Activated CD4-positive, alpha-beta T cell treated with anti-CD3 and anti-CD28 coated beads, Interleukin-2, Interleukin-6, amounts not matched to agents 100 ng/mL and 50 ng/mL, durations not matched to agents 16 hours and 8 hours (primary cell): ENCODE results near the gene FAM222B.
"Not testable (repeated sequence)": the region's sequence is repeated elsewhere in the genome, so short reads cannot be mapped to it uniquely, and the experiment has no call there.

Experiments used
- DNase-seq: peaks from one replicate; pipeline ENCODE4 v3.0.0-alpha.2; 2020

Gene FAM222B

DNA sequence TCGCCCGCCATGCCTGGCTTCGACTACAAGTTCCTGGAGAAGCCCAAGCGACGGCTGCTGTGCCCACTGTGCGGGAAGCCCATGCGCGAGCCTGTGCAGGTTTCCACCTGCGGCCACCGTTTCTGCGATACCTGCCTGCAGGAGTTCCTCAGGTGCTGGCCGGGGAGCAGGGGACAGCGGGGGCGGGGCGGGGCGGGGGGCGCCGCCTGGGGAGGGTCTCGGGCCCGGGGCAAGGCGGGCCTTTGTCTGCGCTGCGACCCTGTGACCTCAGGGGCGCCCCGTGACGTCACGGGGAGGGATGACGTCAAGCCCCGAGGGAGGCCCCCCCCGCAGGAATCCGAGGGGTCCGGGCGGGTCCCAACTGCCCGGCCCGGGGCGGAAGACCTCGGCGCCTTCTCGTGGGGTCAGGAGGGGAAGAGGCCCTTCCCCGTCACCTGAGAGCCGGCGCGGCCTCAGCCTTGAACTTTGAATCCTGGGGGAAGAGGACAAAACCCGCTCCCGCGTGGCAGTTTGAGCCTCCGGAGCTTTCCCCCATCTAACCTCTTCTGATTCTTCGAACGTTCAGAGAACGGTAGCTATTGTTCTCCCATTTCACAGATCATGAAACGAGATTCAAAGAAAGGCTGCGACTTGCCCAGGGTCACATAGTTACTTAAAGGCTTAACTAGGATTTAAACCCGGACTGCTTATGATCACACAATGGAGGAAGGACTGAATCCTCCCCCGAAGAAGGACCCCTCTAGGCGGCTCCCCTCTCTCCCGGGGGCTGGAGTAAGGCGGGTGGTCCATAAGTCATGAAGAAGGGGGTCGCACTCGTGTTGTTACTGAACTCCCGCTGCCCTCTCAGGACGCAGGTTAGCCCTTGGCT lies 98.3 kb downstream of the FAM222B start:
- peak; percentile 78 for DNase-seq

DNA sequence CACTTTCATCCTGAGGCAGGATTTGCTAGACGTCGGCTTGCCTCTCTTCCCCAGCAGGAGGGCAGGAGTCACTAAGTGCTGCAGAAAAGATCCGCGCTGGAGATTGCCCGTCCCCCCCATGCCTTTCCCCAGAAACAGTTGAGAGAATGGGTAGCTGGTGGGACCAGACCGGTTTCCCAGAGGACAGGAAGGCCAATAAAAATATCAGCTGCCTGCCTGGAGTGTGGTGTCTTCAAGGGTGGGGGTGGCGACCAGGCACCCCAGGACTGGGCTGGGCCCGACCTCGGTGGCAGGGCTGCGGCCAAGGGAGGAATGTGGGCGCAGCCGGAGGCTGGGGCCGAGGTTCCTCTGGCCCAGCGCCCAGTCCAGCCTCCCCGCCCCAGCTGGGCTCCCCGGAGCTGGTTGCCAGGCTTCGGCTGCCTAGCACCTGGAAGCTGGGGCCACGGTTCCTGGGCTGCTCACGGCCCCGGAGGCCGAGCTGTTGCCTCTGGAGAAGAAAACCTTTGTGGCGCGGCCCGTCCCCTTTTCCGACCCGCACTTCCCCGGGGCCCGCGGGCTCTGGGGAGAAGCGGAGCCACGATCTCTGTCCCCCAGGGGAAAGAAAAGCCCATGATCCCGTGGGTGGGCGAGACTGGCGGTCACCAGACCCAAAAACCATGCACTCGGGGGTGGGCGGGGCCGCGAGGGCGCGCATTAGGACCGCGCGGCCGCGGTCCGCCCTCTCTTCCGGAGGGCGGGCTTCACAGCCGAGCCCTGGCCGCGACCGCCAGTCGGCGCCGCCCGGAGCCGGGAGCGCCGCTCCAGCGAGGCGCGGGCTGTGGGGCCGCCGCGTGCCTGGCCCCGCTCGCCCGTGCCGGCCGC lies 99.1 kb downstream of the FAM222B start, which contains the start of gene TRAF4:
TSS of gene TRAF4 (plus strand) at position 769 of the 861 bp plus-strand sequence. CDS start 102 bp downstream, outside the sequence.
- peak; percentile 84 for DNase-seq

DNA sequence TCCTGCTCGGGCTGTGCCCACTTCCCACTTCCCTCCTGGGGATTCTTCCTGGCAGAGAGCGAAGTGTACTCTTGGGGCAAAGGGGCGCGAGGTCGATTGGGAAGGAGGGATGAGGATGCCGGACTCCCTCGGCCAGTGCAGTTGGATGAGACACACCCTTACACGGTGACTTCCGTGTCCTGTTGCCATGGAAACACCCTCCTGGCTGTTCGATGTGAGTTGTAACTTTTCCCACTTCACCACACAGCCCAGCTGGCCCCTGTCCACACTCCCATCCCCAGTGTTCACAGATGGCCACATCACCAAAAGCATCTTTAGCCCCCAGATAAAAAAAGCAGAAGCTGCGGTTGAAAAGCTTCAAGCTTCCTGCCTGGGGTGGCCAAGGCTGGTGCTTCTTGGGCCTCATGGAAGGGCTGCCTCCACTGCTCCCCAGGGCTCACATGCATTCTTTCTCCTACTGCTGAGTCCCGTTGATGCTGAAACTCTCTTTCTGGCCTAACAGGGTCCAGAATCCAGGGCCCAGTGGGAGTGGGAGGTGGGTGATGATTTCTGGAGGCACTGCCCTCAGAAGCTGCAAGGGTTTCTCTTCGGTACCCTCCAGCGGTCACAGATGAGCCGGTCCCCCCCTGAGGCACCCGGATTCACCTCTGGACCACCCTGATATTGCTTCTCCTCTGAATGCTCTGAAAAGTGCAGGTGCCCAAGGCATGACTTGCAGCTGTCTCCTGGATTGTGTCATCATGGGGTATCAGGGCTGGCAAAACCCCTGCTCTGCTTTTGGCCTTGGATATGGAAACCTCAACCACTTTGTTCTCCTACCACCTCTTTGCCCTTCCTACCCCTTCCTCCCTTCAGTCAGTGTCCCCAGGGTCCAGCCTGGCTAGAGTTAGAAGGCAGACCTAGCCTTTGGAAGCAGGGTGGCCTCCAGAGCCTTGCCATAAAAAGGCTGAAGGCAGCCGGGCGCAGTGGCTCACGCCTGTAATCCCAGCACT lies 100.9 kb downstream of the FAM222B start:
- DNase-seq: no peak

DNA sequence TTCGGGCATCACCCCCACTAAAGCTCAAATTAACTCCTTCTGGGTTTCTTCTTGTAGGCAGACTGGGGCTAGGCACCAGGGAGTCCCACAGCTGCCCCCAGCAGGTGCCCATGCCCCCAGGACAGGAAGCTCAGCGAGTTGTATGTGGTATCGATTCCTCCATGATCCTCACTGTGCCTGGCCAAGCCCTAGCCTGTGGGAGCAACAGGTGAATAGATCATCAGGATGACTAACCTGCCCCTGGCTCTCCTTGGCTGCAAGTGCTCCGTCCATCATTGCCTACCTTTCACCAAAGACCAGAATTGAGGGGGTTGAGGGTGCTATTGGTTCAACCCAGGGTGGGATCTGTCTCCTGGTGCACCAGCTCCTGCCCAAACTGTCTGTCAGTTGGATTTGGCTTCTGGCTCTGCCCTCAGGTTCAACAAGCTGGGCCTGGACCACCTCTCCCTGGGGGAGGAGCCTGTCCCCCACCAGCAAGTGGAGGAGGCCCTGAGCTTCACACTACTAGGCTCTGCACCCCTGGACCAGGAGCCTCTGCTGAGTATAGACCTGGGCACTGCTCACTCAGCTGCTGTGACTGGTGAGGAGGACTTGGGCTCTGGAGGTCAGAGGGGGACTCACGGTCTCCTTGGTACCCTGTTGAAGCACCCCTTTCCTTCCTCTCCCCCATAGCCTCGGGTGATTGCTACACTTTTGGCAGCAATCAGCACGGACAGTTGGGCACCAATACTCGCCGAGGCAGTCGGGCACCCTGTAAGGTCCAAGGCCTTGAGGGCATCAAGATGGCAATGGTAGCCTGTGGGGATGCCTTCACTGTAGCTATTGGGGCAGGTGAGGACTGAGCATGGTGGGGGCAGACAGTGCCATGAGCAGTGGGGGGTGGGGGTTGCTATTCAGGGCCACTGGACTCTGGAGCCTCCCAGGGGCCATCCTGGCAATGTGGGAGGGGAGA lies 101.9 kb downstream of the FAM222B start:
- DNase-seq: no peak

DNA sequence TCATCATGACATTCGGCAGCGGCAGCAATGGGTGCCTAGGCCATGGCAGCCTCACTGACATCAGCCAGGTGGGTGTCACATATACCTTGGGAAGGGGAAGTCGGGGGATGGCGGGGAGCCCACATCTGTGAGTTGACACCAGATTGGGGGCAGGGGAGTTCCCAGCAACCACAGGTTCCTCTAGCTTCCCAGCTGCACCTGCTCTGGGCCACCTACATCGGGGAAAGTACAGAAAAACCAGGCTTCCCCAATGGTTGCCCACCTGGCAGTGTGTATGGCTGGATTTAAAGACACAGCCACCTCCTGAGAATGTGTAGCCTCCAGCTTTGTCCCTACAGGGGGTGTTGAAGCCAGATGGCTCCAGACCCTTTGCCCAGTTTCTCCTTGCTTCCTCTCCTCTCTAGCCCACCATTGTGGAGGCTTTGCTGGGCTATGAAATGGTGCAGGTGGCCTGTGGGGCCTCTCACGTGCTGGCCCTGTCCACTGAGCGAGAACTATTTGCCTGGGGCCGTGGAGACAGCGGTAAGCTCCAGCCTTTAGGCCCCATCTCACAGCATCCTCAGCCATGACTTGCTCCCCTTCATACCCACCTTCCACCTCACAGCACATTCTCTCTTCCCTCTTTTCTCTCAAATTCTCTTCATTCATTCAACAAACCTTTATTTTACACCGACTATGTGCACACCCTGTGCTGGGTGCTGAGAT lies 103.8 kb downstream of the FAM222B start:
- no peak for DNase-seq

DNA sequence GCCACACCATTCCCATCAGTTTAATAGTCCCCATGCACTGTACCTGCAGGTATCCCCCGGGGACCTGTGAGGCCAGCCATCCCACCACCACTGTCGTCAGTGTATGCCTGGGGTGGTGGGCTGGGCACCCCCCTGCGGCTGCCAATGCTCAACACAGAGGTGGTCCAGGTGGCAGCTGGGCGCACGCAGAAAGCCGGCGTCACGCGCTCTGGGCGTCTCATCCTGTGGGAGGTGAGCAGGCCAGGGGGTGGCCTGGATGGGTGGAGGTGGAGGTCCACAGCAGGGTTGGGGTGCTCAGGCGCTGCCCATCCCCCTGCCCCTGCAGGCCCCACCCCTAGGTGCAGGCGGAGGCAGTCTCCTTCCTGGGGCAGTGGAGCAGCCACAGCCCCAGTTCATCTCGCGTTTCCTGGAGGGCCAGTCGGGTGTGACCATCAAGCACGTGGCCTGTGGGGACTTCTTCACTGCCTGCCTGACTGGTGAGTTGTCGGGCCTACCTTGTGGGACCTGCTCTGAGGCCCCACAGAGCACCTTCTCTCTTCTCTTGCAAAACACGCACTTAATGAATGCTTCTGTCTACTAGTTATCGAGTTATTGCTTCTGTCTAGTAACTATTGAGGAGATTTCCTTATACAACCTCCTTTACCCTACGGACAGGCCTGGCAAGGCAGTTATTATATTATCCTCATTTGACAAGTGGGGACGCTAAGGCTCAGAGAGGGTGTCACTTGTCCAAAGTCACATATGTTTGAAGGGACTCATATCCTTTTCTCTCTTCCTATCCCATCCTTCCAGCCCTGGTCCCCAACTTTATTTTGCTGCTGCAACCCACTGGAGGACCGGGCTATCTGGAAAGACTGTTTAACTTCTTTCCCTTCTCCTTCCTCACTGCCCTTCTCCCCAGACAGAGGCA lies 104.6 kb downstream of the FAM222B start:
- DNase-seq: no peak

DNA sequence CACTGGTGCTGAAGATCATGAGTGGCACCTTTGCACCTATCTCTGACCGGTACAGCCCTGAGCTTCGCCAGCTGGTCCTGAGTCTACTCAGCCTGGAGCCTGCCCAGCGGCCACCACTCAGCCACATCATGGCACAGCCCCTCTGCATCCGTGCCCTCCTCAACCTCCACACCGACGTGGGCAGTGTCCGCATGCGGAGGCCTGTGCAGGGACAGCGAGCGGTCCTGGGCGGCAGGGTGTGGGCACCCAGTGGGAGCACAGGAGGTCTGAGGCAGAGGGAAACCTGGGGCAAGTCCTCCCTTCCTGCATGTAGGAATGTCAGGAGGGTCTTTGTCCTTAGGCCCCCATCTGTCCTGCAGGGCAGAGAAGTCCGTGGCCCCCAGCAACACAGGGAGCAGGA lies 105.3 kb downstream of the FAM222B start:
- no peak for DNase-seq

DNA sequence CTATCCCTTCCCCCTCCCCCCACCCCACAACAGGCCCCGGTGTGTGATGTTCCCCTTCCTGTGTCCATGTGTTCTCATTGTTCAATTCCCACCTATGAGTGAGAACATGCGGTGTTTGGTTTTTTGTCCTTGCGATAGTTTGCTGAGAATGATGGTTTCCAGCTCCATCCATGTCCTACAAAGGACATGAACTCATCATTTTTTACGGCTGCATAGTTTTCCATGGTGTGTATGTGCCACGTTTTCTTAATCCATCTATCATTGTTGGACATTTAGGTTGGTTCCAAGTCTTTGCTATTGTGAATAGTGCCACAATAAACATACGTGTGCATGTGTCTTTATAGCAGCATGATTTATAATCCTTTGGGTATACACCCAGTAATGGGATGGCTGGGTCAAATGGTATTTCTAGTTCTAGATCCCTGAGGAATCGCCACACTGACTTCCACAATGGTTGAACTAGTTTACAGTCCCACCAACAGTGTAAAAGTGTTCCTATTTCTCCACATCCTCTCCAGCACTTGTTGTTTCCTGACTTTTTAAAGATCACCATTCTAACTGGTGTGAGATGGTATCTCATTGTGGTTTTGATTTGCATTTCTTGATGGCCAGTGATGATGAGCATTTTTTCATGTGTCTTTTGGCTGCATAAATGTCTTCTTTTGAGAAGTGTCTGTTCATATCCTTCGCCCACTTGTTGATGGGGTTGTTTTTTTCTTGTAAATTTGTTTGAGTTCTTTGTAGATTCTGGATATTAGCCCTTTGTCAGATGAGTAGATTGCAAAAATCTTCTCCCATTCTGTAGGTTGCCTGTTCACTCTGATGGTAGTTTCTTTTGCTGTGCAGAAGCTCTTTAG lies 106.4 kb downstream of the FAM222B start:
- not testable (repeated sequence) for DNase-seq

DNA sequence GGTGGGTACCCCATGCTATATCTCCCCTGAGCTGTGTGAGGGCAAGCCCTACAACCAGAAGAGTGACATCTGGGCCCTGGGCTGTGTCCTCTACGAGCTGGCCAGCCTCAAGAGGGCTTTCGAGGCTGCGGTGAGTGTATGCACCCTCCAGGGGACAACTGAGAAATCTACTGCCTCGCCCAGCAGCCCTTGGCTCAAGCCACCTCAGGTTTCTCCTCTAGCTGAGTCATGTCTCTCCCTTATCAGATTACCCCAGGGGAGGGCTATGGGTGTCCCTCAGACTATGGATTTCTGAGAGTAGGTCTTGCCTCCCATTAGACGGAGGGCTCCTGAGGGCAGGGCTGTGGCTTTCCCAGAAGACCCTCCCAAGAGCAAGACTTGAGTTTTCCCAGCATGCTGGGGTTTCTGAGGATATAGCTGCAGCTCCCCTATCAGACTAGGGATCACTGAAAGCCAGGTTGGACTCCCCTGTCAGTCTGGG lies 107.3 kb downstream of the FAM222B start:
- DNase-seq: no peak

DNA sequence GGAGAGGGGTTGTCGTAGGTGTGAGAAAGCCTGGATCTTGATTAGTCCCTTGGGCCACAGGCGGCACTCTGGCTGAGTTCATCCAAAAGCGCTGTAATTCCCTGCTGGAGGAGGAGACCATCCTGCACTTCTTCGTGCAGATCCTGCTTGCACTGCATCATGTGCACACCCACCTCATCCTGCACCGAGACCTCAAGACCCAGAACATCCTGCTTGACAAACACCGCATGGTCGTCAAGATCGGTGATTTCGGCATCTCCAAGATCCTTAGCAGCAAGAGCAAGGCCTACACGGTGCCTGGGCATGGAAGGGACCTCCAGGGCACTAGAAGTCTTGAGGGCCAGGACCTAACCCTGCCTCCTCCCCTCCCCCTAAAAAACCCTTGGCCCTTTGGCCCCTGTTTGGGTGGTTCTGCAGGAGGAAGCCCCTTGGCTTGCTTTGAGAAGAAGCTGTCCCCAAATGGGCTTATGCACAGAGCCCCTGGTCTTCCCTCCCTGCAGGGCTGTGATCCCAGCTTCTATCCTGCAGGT lies 107.8 kb downstream of the FAM222B start:
- DNase-seq: no peak

DNA sequence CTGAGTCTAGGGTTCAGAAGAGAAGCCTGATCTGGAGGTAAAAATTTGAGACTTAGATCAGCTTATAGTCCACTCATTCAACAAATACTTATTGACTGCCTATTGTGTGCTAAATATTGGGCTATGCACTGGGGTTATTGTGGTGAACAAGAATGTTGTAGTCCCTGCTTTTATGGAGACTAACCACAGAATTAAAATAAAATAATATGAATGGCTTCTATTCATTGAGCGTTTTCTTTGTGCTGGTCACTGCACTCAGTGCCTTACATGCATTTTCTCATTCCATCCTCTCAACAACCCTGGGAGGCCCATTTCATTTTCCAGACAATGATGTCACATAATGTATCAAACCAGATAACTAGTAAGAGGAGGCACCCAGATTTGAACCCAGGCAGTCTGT lies 109.2 kb downstream of the FAM222B start:
- no peak for DNase-seq

DNA sequence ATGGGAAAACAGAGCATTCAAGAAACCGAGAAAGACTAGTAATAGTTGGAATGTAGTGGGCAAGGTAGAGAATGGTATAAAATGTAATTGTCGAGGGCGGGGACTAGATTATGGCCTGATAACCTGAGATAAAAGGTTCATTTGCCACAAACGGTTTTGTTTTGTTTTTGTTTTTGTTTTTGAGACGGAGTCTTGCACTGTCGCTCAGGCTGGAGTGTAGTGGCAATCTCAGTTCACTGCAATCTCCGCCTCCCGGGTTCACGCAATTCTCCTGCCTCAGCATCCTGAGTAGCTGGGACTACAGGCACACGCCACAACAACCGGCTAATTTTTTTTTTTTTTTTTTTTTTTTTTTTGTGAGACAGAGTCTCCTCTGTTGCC lies 112.7 kb downstream of the FAM222B start:
- DNase-seq: no peak

DNA sequence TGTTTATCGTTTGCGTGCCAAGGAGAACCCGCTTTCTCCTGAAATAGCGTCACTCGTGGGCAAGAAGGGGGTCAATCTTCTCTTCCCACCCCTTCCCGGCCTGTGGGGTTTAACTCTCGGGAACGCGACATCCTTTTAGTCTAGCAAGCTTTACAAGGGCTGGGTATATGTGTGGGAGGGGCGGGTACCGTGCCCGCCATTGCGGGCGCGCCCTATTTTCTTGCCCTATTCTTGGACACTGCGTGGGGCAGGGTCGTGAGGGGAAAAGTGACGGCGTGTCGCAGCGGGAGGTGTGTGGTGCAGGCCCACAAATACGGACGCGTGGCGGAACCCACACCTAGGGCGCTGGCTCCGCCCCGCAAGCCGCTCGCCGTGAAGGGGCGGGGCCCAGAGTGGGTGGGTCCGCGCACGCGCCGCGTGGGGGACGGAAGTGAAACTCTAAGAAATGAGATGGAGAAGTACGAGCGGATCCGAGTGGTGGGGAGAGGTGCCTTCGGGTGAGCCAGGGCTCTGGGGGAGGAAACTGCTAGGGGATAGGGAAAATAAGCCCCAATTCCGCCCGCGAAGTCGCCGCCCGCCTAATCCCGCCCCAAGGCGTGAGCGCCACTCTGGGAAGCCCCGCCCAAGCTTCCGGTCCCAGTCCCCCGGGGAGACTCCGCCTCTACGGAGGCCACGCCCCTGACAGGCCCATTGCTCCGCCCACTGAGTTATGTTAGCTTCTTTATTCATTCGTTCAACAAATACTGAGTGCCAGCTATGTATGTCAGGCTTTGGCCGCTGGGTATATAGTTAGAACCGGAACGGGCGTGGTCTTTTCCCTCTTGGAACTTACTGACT lies 114.0 kb downstream of the FAM222B start, which contains the start of gene NEK8:
TSS of gene NEK8 (plus strand) at position 425 of the 837 bp plus-strand sequence. CDS start at position 451, 26 bp downstream.
- DNase-seq: peak; percentile 98

DNA sequence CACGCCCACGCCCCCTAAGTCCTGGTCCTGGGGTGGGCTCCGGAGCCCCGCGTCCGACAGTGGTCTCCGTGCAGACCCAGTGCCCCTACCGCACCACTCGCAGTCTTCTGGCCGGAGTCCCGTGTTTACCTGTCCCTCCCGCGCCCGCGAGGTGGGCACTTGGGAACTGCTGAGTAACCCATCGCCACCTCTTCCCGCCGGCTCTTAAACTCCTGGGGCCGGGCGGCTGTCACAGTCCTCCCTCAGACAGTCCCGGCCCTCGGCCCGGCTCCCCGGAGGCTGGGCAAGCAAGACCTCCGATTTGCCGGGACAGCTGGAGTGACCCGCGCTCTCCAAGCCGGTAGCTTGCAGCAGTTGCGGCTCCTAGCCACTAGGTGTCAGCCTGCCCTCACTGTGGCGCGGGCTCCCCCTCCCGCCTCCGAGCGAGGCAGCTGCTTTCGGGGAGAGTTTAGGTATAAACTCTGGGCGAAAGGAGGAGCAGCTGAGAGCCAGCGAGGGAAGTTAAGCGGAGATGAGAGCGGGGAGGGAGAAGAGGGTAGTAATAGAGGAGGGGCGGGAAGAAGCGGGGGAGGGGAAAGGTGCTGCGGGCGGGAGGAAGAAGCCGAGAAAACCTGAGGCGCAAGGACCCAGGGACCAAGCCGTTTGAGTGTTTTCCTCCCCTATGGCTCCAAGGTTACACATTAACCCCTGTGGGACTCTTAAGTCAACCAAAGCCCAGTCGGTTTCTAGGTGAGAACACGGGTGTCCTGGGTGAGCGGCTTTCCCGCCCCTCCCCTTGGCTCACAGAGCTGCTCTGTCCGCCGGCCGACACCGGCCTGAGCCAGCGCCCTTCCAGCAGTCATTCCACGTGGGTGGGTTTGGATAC lies 115.7 kb downstream of the FAM222B start:
- DNase-seq: peak; percentile 97

DNA sequence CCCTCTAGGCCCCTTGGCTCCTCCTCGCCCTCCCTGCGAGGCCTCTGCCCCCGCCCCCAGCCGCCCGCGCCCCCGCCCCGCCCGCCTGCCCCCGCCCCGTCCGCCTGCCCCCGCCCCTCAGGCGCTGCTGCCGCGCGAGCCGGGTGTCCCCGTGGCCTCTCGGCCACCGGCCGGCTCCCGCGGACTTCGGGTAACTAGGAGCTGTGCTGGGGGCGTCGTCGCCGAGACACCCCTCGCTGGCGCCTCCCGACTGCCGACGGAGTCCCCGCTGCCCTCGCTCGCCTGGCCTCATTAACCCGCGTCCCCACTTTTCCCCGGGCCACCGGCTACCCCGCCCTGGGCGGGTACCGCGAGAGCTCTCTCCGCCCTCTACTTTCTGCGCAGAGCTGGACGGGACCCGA lies 116.4 kb downstream of the FAM222B start, which contains the start of gene TLCD1:
TSS of gene TLCD1 (minus strand) at position 8 of the 401 bp plus-strand sequence. CDS start 136 bp downstream, outside the sequence.
- DNase-seq: peak; percentile 83
